Esophagus (tissue), 2 donors: ENCODE data around the gene SCAMP4. TPM values are rescaled to one million over a fixed set of nuclear protein-coding genes. Genes with fewer than 3 reads are reported as not detected.
"Not testable (repeated sequence)": the region's sequence is repeated elsewhere in the genome, so short reads cannot be mapped to it uniquely, and the experiment has no call there.

Experiments
- H3K27ac ChIP-seq, 2 donors: one replicate each; pipeline ENCODE4 v1.5.1; 2013; ENCODE audit warnings: low read depth in 2 of 2, mild to moderate bottlenecking in 2 of 2, inconsistent platforms in 1 of 2, low read length in 1 of 2, moderate library complexity in 1 of 2
- H3K27me3 ChIP-seq, 2 donors: one replicate each; pipeline ENCODE4 v1.6.1; 2013; ENCODE audit warnings: low read length in 2 of 2, control low read depth in 1 of 2, mild to moderate bottlenecking in 1 of 2; ENCODE audit not compliant: insufficient read depth in 2 of 2, control insufficient read depth in 1 of 2
- H3K36me3 ChIP-seq, 2 donors: one replicate each; pipeline ENCODE4 v1.6.1; 2013; ENCODE audit warnings: low read length in 1 of 2; ENCODE audit not compliant: control insufficient read depth in 2 of 2, insufficient read depth in 2 of 2
- H3K4me1 ChIP-seq, 2 donors: one replicate each; pipeline ENCODE4 v1.6.1; 2013; ENCODE audit warnings: low read length in 1 of 2; ENCODE audit not compliant: control insufficient read depth in 2 of 2, insufficient read depth in 2 of 2
- H3K4me3 ChIP-seq, 2 donors: one replicate each; pipeline ENCODE4 v1.5.1; 2013; ENCODE audit warnings: low read length in 2 of 2, mild to moderate bottlenecking in 2 of 2, low read depth in 1 of 2, moderate library complexity in 1 of 2
- H3K9me3 ChIP-seq, 2 donors: one replicate each; pipeline ENCODE4 v1.6.1; 2013; ENCODE audit warnings: mild to moderate bottlenecking in 2 of 2, low read depth in 1 of 2, low read length in 1 of 2, moderate library complexity in 1 of 2; ENCODE audit not compliant: control insufficient read depth in 2 of 2, insufficient read depth in 1 of 2
- WGBS, 2 donors: extraction: QIAGEN DNeasy Blood & Tissue Kit; methylation state at CpG; one replicate each; pipeline ENCODE4 v1.1.7; 2013; 5-methylcytosine and 5-hydroxymethylcytosine counted together
- polyA plus RNA-seq, 2 donors: library from polyadenylated mRNA; stranded (reverse); fragments of 200-250 nt; gene quantifications; one replicate each; pipeline ENCODE4 v1.2.3, GENCODE V29; 2013
- donor health status: healthy with polysubstance abuse.
- donor health status: Bipolar disorder and iron deficiency.

The SCAMP4 gene
- polyA plus RNA-seq, 2 donors: 29.0 to 38.6 TPM

DNA sequence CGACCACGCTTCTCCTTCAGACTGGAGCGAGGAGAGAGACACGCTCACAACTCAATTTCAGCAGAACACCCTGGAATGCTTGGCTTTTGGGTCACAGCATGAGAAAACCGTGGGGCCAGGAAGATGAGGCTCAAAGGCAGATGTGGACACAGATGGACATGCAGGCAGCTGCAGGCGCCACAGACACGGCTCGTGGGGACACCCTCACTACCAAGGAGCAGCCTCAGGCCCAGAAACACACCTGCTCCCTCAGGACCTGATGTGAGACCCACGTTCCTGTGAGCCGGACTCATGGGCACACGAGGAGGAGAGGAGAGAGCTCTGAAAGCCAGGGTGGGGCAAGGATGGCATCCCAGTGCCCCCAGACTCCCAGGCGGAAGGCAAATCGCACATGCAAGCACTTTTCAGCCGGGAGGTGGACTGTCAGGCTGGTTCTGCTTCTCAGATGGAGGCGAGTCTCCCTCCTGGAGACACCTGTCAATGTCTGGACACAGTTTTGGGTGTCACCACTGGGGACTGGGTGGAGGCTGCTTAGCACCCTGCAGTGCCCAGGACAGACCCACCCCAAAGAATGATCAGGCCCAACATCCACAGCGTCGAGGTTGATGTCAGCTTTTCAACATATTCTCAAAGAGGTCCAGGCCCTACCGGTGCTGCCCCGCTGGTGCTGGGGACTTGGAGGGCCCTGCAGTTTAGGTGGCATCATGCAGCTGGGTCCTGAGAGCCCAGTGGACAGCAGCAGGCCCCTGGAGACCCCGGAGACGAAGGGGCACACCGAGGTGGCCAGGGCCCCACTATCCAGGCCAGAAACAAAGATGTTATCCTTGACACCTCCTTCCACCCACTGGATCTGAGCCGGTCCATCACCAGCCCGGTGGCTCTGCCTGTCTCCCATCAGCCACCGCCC, 22.2 kb upstream of the SCAMP4 start:
- 59 to 62% methylated on average over 25 of the region's 25 CpGs for WGBS, 2 donors
- Histone ChIP-seq H3K36me3 (peaks cover 0 to 3% of the 10 kb centered on the region in 2 donors), H3K4me3 (peak overlapping the region in 1 of 2 donors; percentile 91), H3K27ac (peak overlapping the region; percentile 88 to 92), H3K27me3 (no peaks in the 10 kb centered on the region), H3K9me3 (no peaks in the 10 kb centered on the region), H3K4me1 (peaks cover 18 to 28% of the 10 kb centered on the region in 2 donors)

- Histone ChIP-seq H3K36me3 (peaks cover 0 to 3% of the 10 kb centered on the region in 2 donors), H3K27ac (peak overlapping the region; percentile 88 to 92), H3K27me3 (no peaks in the 10 kb centered on the region), H3K4me1 (peaks cover 18 to 28% of the 10 kb centered on the region in 2 donors), H3K9me3 (no peaks in the 10 kb centered on the region), H3K4me3 (peak overlapping the region; percentile 84 to 91)
- WGBS, 2 donors: 16 to 19% methylated on average over 8 of the region's 8 CpGs
Measured at GRCh38 chr19:1883784-1884183, 21.4 kb upstream of the SCAMP4 start.

GRCh38 chr19:1884291-1884718, 20.9 kb upstream of the SCAMP4 start:
- WGBS, 2 donors: 1 to 2% methylated on average over 11 of the region's 11 CpGs
- peak overlapping the region; percentile 84 to 91 for H3K4me3 ChIP-seq
- peak overlapping the region; percentile 88 to 92 for H3K27ac ChIP-seq
- no peaks in the 10 kb centered on the region for H3K9me3 ChIP-seq
- H3K4me1 ChIP-seq: peaks cover 18 to 28% of the 10 kb centered on the region in 2 donors
- peaks cover 0 to 3% of the 10 kb centered on the region in 2 donors for H3K36me3 ChIP-seq
- H3K27me3 ChIP-seq: no peaks in the 10 kb centered on the region

GRCh38 chr19:1884719-1885334, 20.4 kb upstream of the SCAMP4 start:
- H3K27ac ChIP-seq: peak overlapping the region; percentile 88 to 92
- no peaks in the 10 kb centered on the region for H3K27me3 ChIP-seq
- WGBS, 2 donors: 0 to 1% methylated on average over 49 to 56 of the region's 56 CpGs
- peaks cover 0 to 3% of the 10 kb centered on the region in 2 donors for H3K36me3 ChIP-seq
- no peaks in the 10 kb centered on the region for H3K9me3 ChIP-seq
- peaks cover 18 to 28% of the 10 kb centered on the region in 2 donors for H3K4me1 ChIP-seq
- peak overlapping the region; percentile 84 to 91 for H3K4me3 ChIP-seq

- H3K27me3 ChIP-seq, H3K9me3 ChIP-seq, H3K36me3 ChIP-seq: not testable (repeated sequence)
- H3K27ac ChIP-seq: peak within 1 kb of the TSS; percentile 88 to 92
- WGBS, 2 donors: 21 to 28% methylated on average over 34 to 46 of the region's 46 CpGs
- peak within 1 kb of the TSS; percentile 84 to 91 for H3K4me3 ChIP-seq
- peaks cover 18 to 24% of the 10 kb centered on the region in 2 donors for H3K4me1 ChIP-seq
Measured at GRCh38 chr19:1885398-1886119, 19.6 kb upstream of the SCAMP4 start, which contains the start of gene ABHD17A. Gene ABHD17A (minus strand): TSS chr19:1885496. CDS start chr19:1881566, 3,930 bp downstream.

- H3K9me3 ChIP-seq, H3K4me3 ChIP-seq, H3K27ac ChIP-seq, H3K36me3 ChIP-seq, H3K27me3 ChIP-seq: not testable (repeated sequence)
- WGBS, 2 donors: 91 to 93% methylated on average over 15 of the region's 15 CpGs
- peaks cover 15 to 19% of the 10 kb centered on the region in 2 donors for H3K4me1 ChIP-seq
Measured at GRCh38 chr19:1886360-1886759, 18.8 kb upstream of the SCAMP4 start.

GRCh38 chr19:1888385-1888784, 16.8 kb upstream of the SCAMP4 start:
- WGBS, 2 donors: 80 to 84% methylated on average over 5 of the region's 5 CpGs
- Histone ChIP-seq H3K27me3 (no peaks in the 10 kb centered on the region), H3K36me3 (no peaks in the 10 kb centered on the region), H3K4me1 (peaks cover 8 to 12% of the 10 kb centered on the region in 2 donors), H3K27ac (no peak overlapping the region), H3K4me3 (no peak overlapping the region), H3K9me3 (no peaks in the 10 kb centered on the region)

DNA sequence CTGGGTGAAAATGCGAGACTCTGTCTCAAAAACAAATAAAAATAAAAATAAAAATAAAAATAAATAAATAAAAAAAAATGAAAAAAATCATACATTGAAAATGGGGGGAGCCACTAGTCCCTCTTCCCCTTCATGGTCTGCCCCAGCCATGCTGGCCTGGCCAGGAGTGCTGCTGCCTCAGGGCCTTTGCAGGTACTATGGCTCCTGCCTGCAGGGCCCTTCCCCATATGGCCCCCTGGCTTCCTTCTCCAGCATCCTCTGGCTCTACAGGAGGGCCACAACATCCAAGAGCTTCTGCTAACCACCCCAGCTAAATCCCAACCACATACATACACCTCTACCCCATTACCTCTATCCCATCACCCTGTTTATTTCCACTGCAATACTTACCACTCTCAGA, 15.3 kb upstream of the SCAMP4 start:
- no peaks in the 10 kb centered on the region for H3K36me3 ChIP-seq
- H3K27ac ChIP-seq: no peak overlapping the region

DNA sequence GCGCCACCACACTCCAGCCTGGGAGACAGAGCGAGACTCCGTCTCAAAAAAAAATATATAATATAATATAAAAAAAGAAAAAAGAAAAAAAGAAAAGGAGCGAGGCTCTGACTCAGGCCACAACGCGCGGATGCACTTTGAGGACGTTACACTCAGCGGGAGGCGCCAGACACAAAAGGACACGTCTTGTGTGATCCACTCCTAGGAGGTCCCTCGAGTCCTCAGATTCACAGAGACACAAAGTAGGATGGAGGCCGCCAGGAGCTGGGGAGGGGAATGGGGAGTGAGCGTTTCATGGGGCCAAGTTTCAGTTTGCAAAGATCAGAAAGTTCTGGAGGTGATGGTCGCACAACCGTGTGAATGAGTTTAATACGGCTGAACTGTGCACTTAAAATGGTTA, 11.4 kb upstream of the SCAMP4 start:
- H3K9me3 ChIP-seq: no peaks in the 10 kb centered on the region
- 83 to 86% methylated on average over 17 of the region's 17 CpGs for WGBS, 2 donors

More for the DNA sequence above, 15.3 kb upstream of the SCAMP4 start:
- Histone ChIP-seq H3K4me3 (no peak overlapping the region), H3K4me1 (no peaks in the 10 kb centered on the region), H3K9me3 (no peaks in the 10 kb centered on the region), H3K27me3 (no peaks in the 10 kb centered on the region)
- WGBS, 2 donors: 91 to 95% methylated on average over 1 of the region's 1 CpG

More for the DNA sequence above, 11.4 kb upstream of the SCAMP4 start:
- no peaks in the 10 kb centered on the region for H3K4me1 ChIP-seq
- no peaks in the 10 kb centered on the region for H3K27me3 ChIP-seq
- no peak overlapping the region for H3K4me3 ChIP-seq
- H3K27ac ChIP-seq: no peak overlapping the region
- no peaks in the 10 kb centered on the region for H3K36me3 ChIP-seq
